Liver (tissue), 3 donors: Measurements from ENCODE around the gene DAAM1.

Experiments
- CTCF ChIP-seq: fragments of 150-350 bp; IDR thresholded peaks from 2 replicates; pipeline ENCODE4 v1.5.1; 2017; ENCODE audit warnings: improper control_type of control experiment, low read depth, low read length; ENCODE audit not compliant: missing input control
- FOXA1 ChIP-seq: IDR thresholded peaks from 2 replicates; pipeline ENCODE4 v1.6.1; 2016; ENCODE audit warnings: antibody characterized with exemption
- GABPA ChIP-seq, 2 donors: IDR thresholded peaks in 1 of 2; conservative IDR thresholded peaks in 1 of 2; 2 replicates each; pipeline ENCODE4 v1.6.1; 2016; ENCODE audit warnings: antibody characterized with exemption in 2 of 2, mild to moderate bottlenecking in 1 of 2, moderate library complexity in 1 of 2
- HNF4G ChIP-seq: IDR thresholded peaks from 2 replicates; pipeline ENCODE4 v1.6.1; 2016; ENCODE audit warnings: antibody characterized with exemption
- JUND ChIP-seq, 2 donors: IDR thresholded peaks; 2 replicates each; pipeline ENCODE4 v1.6.1; 2016; ENCODE audit warnings: antibody characterized with exemption in 2 of 2
- MAX ChIP-seq: IDR thresholded peaks from 2 replicates; pipeline ENCODE4 v1.6.1; 2016; ENCODE audit warnings: antibody characterized with exemption
- RAD21 ChIP-seq, 2 donors: IDR thresholded peaks; 2 replicates each; pipeline ENCODE4 v1.6.1; 2016; ENCODE audit warnings: antibody characterized with exemption in 2 of 2, mild to moderate bottlenecking in 2 of 2
- REST ChIP-seq: IDR thresholded peaks from 2 replicates; pipeline ENCODE4 v1.6.1; 2016; ENCODE audit warnings: antibody characterized with exemption, mild to moderate bottlenecking
- RXRA ChIP-seq, 2 donors: IDR thresholded peaks; 2 replicates each; pipeline ENCODE4 v1.6.1; 2017 to 2018; ENCODE audit warnings: antibody characterized with exemption in 2 of 2, mild to moderate bottlenecking in 1 of 2
- TAF1 ChIP-seq: conservative IDR thresholded peaks from 2 replicates; pipeline ENCODE4 v1.6.1; 2016; ENCODE audit warnings: antibody characterized with exemption, mild to moderate bottlenecking
- YY1 ChIP-seq: IDR thresholded peaks from 2 replicates; pipeline ENCODE4 v1.6.1; 2016; ENCODE audit warnings: antibody characterized with exemption, mild to moderate bottlenecking
- ZBTB33 ChIP-seq: IDR thresholded peaks from 2 replicates; pipeline ENCODE4 v1.6.1; 2016; ENCODE audit warnings: antibody characterized with exemption
- TF ChIP-seq, protein P1 (sequence below): IDR thresholded peaks from 2 replicates; pipeline ENCODE4 v1.6.1; 2016; ENCODE audit warnings: antibody characterized with exemption
- donor health status: healthy.
- donor health status: healthy.

- no peak for TF ChIP-seq TAF1
- no peak for TF ChIP-seq REST
- no peak for TF ChIP-seq CTCF
- no peak for TF ChIP-seq ZBTB33
- TF ChIP-seq HNF4G, result no peak
- no peak for TF ChIP-seq GABPA (IDR thresholded peaks at IDR 0.05 in 1 of 2, conservative IDR thresholded peaks at IDR 0.05 in 1 of 2)
- TF ChIP-seq RXRA (IDR thresholded peaks at IDR 0.05), result no peak
- TF ChIP-seq MAX, result no peak
- no peak for TF ChIP-seq JUND (IDR thresholded peaks at IDR 0.05)
- TF ChIP-seq, protein P1, sequence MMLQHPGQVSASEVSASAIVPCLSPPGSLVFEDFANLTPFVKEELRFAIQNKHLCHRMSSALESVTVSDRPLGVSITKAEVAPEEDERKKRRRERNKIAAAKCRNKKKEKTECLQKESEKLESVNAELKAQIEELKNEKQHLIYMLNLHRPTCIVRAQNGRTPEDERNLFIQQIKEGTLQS, result no peak
- TF ChIP-seq FOXA1, result no peak
- no peak for TF ChIP-seq YY1
- no peak for TF ChIP-seq RAD21 (IDR thresholded peaks at IDR 0.05)
These were observed 79.5 kb downstream of the DAAM1 start for GRCh38 chr14:59268011-59268410.
